K562 (cell line): Measurements from ENCODE around the gene TIPIN. TPM values are rescaled to one million over a fixed set of nuclear protein-coding genes. Genes with fewer than 3 reads are reported as not detected.

Experiments
- ATAC-seq: fragments of 200-7000 bp; cut with Tn5 transposase; 3 replicates; pipeline ENCODE4 v1.9.1; 2020; ENCODE audit warnings: moderate library complexity
- BruUV-seq: library from RNA; stranded (reverse); fragments of 400-500 nt; replicated peaks from 2 replicates; lab custom pipeline; 2021; lab: Mats Ljungman, UMichigan
- CTCF ChIA-PET: fragments of 300-600 bp; formaldehyde crosslinking; extraction: SDS; loops from one replicate; lab custom pipeline; 2021; ENCODE audit warnings: low intra/inter-chr PET ratio; lab: Yijun Ruan, JAX
- POLR2A ChIA-PET: fragments of 300-600, 350-650 bp; sonication (Branson Sonifier 250); formaldehyde crosslinking; extraction: SDS; loops from one replicate; lab custom pipeline; 2021; ENCODE audit warnings: antibody characterized with exemption, inconsistent platforms; lab: Yijun Ruan, JAX
- DNase-seq, 4 experiments: peaks; one replicate each; pipeline versions ENCODE4 v3.0.0 to v3.0.0-alpha.2; 2011 to 2018; ENCODE audit warnings: low spot score in 3 of 4, mixed read lengths in 3 of 4; ENCODE audit errors: extremely low read depth in 1 of 4
- FAIRE-seq: peaks from 2 replicates; lab custom pipeline; 2011; peaks lifted over from hg19 to GRCh38; lab: Jason Lieb, UNC
- H2AFZ ChIP-seq: 2 replicates; pipeline ENCODE4 v1.6.0; 2011; ENCODE audit warnings: low read depth, low read length, control low read depth, inconsistent platforms
- H3K27ac ChIP-seq: fragments of 200-600 bp; 3 replicates; pipeline ENCODE4 v1.8.0; 2011; ENCODE audit warnings: low read depth, mild to moderate bottlenecking, control low read depth, inconsistent platforms, low read length, moderate library complexity, mixed read lengths; ENCODE audit errors: extremely low read depth
- H3K27me3 ChIP-seq, 2 experiments: fragments of 300-600 bp in 1 of 2; 2 replicates in 1 of 2; 3 replicates in 1 of 2; pipeline versions ENCODE4 v1.6.0 to v1.8.0; 2011; ENCODE audit warnings: inconsistent platforms in 2 of 2, low read length in 2 of 2, mild to moderate bottlenecking in 1 of 2, mixed read lengths in 1 of 2, moderate library complexity in 1 of 2; ENCODE audit not compliant: control insufficient read depth in 2 of 2, insufficient read depth in 2 of 2
- H3K36me3 ChIP-seq: fragments of 300-600 bp; 3 replicates; pipeline ENCODE4 v1.8.0; 2011; ENCODE audit warnings: mild to moderate bottlenecking, low read length, inconsistent platforms; ENCODE audit not compliant: control insufficient read depth, insufficient read depth
- H3K4me1 ChIP-seq, 2 experiments: fragments of 200-600 bp in 1 of 2; replicated peaks in 1 of 2; 2 replicates in 1 of 2; 3 replicates in 1 of 2; pipeline versions ENCODE4 v1.5.1 to v1.8.0; 2011; ENCODE audit warnings: inconsistent platforms in 2 of 2, low read length in 2 of 2, mild to moderate bottlenecking in 1 of 2, mixed read lengths in 1 of 2, moderate library complexity in 1 of 2; ENCODE audit not compliant: control insufficient read depth in 2 of 2, insufficient read depth in 2 of 2
- H3K4me2 ChIP-seq: 2 replicates; pipeline ENCODE4 v1.6.1; 2011; ENCODE audit warnings: low read length, control low read depth, inconsistent platforms, mixed read lengths; ENCODE audit not compliant: insufficient read depth
- H3K4me3 ChIP-seq: fragments of 200-600 bp; sonication (generic), shearing (Covaris generic); 2 replicates; pipeline ENCODE4 v1.5.1; 2016; ENCODE audit warnings: control low read depth, inconsistent platforms
- H3K79me2 ChIP-seq: fragments of 200-600 bp; 3 replicates; pipeline ENCODE4 v1.8.0; 2011; ENCODE audit warnings: low read length, inconsistent platforms; ENCODE audit not compliant: control insufficient read depth, insufficient read depth
- H3K9ac ChIP-seq, 2 experiments: 2 replicates each; pipeline versions ENCODE4 v1.6.0 to v1.6.1; 2011; ENCODE audit warnings: low read depth in 2 of 2, low read length in 2 of 2, control low read depth in 1 of 2, inconsistent platforms in 1 of 2, mild to moderate bottlenecking in 1 of 2, mixed read lengths in 1 of 2; ENCODE audit not compliant: insufficient read depth in 1 of 2
- H3K9me1 ChIP-seq: one replicate; pipeline ENCODE4 v1.6.0; 2011; ENCODE audit warnings: inconsistent platforms, mild to moderate bottlenecking, low read length, moderate library complexity; ENCODE audit not compliant: control insufficient read depth, insufficient read depth
- H3K9me3 ChIP-seq: replicated peaks from 2 replicates; pipeline ENCODE4 v1.5.1; 2011; ENCODE audit warnings: low read depth, low read length, inconsistent platforms; ENCODE audit not compliant: control insufficient read depth, insufficient read depth
- H4K20me1 ChIP-seq: replicated peaks from 2 replicates; pipeline ENCODE4 v1.6.1; 2011; ENCODE audit warnings: low read length, inconsistent platforms, mixed read lengths; ENCODE audit not compliant: control insufficient read depth, insufficient read depth
- ARID3B ChIP-seq: fragments of 250-450 bp; sonication (Bioruptor Pico); IDR thresholded peaks from 2 replicates; pipeline ENCODE4 v1.4.0; 2020; ENCODE audit warnings: borderline replicate concordance
- BCOR ChIP-seq: fragments of 450-650 bp; IDR thresholded peaks from 2 replicates; pipeline ENCODE4 v1.6.1; 2016
- CBX1 ChIP-seq: sonication (generic); IDR thresholded peaks from 2 replicates; pipeline ENCODE4 v1.6.1; 2016; ENCODE audit warnings: antibody characterized with exemption, low read depth, mild to moderate bottlenecking
- CLOCK ChIP-seq: fragments of 250-450 bp; sonication (Bioruptor Pico); IDR thresholded peaks from 2 replicates; pipeline ENCODE4 v1.4.0; 2020; ENCODE audit warnings: mild to moderate bottlenecking, moderate library complexity, borderline replicate concordance
- FOXO4 ChIP-seq: fragments of 450-650 bp; formaldehyde crosslinking; IDR thresholded peaks from 2 replicates; pipeline ENCODE4 v1.4.0; 2020; ENCODE audit warnings: mild to moderate bottlenecking, moderate library complexity
- MCM5 ChIP-seq: fragments of 450-650 bp; IDR thresholded peaks from 2 replicates; pipeline ENCODE4 v1.6.1; 2016; ENCODE audit warnings: low read depth
- NR2C2 ChIP-seq, 2 experiments: fragments of 200-800 bp in 1 of 2; sonication (Bioruptor generic) in 1 of 2; sonication (generic) in 1 of 2; formaldehyde crosslinking in 1 of 2; IDR thresholded peaks; 2 replicates each; pipeline versions ENCODE4 v1.6.1 to v1.8.0; 2016 to 2022; ENCODE audit warnings: mild to moderate bottlenecking in 1 of 2, missing compliant biosample characterization in 1 of 2, missing genetic modification characterization in 1 of 2, missing genetic modification reagents in 1 of 2
- POLR3A ChIP-seq: IDR thresholded peaks from 2 replicates; pipeline ENCODE4 v1.6.1; 2011; ENCODE audit warnings: borderline replicate concordance, mild to moderate bottlenecking, moderate library complexity; ENCODE audit not compliant: insufficient read length, insufficient read depth; ENCODE audit errors: extremely low read depth
- PPARD ChIP-seq: fragments of 250-450 bp; sonication (Bioruptor Pico); IDR thresholded peaks from 2 replicates; pipeline ENCODE4 v1.8.0; 2022; ENCODE audit warnings: inconsistent platforms, mild to moderate bottlenecking, moderate library complexity
- RBM25 ChIP-seq: fragments of 200-400 bp; formaldehyde crosslinking; IDR thresholded peaks from 2 replicates; pipeline ENCODE4 v1.6.1; 2018; ENCODE audit warnings: low read length, low read depth, moderate library complexity; ENCODE audit not compliant: severe bottlenecking
- TGIF2 ChIP-seq: sonication (generic); formaldehyde crosslinking; IDR thresholded peaks from 2 replicates; pipeline ENCODE4 v1.8.1; 2022; ENCODE audit warnings: mild to moderate bottlenecking, missing genetic modification reagents, moderate library complexity
- ZFX ChIP-seq: sonication (generic); formaldehyde crosslinking; IDR thresholded peaks from 2 replicates; pipeline ENCODE4 v1.8.0; 2022; ENCODE audit warnings: mild to moderate bottlenecking, missing genetic modification reagents, moderate library complexity
- ZNF121 ChIP-seq: sonication (generic); formaldehyde crosslinking; conservative IDR thresholded peaks from 2 replicates; pipeline ENCODE4 v1.8.0; 2022; ENCODE audit warnings: missing genetic modification reagents
- ZNF3 ChIP-seq: fragments of 250-450 bp; sonication (Bioruptor Pico); IDR thresholded peaks from 2 replicates; pipeline ENCODE4 v1.5.0; 2021; ENCODE audit warnings: mild to moderate bottlenecking, moderate library complexity
- ZNF384 ChIP-seq: IDR thresholded peaks from 2 replicates; pipeline ENCODE4 v1.6.1; 2012; ENCODE audit warnings: low read depth, low read length, improper control_type of control experiment
- WGBS: fragments of 100-300 bp; shearing (Covaris generic); methylation state at CpG from one replicate; pipeline ENCODE4 v1.1.6; 2016; ENCODE audit warnings: low coverage, mixed read lengths; ENCODE audit not compliant: insufficient coverage; ENCODE audit errors: missing lambda C conversion rate; 5-methylcytosine and 5-hydroxymethylcytosine counted together
- in situ Hi-C: fragments of 300-500 bp; cut with MboI; formaldehyde crosslinking; loops from 4 replicates; pipeline ENCODE4 v1.15.0; 2018; ENCODE audit warnings: inconsistent platforms, mixed read lengths
- intact Hi-C: fragments of 100-400 bp; cut with micrococcal nuclease; formaldehyde crosslinking; loops from 2 replicates; pipeline ENCODE4 v1.14.2; 2022
- polyA plus RNA-seq, 8 experiments: library from polyadenylated mRNA; depleted of rRNA in 4 of 8; stranded (reverse) in 5 of 8; unstranded in 3 of 8; fragments of >200 nt; fragmentation: Nextera tagmentation in 2 of 8; fragmentation: Illumina TruSeq in 1 of 8; extraction: Ambion mirVana in 2 of 8; extraction: Trizol in 1 of 8; gene quantifications; 2 replicates each; pipeline versions ENCODE4 v1.2.1 to v1.2.3, GENCODE V29; 2011 to 2014; ENCODE audit warnings: inconsistent platforms in 1 of 8, missing spikeins in 1 of 8
- total RNA-seq, 7 experiments: library from RNA; depleted of rRNA in 6 of 7; stranded (reverse); fragments of >200 nt in 6 of 7; fragmentation: Illumina TruSeq in 2 of 7; extraction: Trizol in 2 of 7; gene quantifications; 2 replicates each; pipeline versions ENCODE4 v1.2.1 to v1.2.3, GENCODE V29; 2011 to 2021; ENCODE audit warnings: low replicate concordance in 1 of 7
- TF ChIP-seq, protein P1 (sequence below): fragments of 200-800 bp; sonication (Bioruptor generic); IDR thresholded peaks from 2 replicates; pipeline ENCODE4 v1.6.1; 2017; ENCODE audit warnings: missing genetic modification characterization, missing compliant biosample characterization

TIPIN gene
- total and polyA plus RNA-seq, 9 of the 15 experiments (the other 6 are each of a cell fraction or from before 2014, with no cell fraction given) = 22.9 to 61.4 (median 42.0) TPM

DNA sequence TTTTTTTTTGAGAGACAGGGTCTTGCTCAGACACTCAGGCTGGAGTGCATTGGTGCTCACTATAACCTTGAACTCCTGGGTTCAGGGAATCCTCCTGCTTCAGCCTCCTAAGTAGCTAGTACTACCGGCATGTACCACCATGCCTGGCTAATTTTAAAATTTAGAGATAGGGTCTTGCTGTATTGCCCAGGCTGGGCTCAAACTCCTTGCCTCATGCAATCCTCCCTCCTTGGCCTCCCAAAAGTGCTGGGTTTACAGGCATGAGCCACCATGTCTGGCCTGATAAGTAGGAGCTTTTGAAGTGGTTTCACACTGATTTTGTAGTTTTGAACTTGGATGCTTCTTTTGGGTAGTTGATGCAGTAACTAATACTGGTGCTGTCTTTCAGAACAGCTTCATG lies 38.0 kb upstream of the TIPIN start:
- TF ChIP-seq PPARD (CRISPR knock-in tag) (no peak), CLOCK (no peak), POLR3A (no peak), FOXO4 (CRISPR knock-in tag) (no peak), ZNF384 (no peak), TGIF2 (CRISPR knock-in tag) (no peak), MCM5 (no peak), RBM25 (peak; percentile 40), ZNF3 (CRISPR knock-in tag) (no peak), BCOR (peak; percentile 43; the same call in 1 of the 2 replicates), ARID3B (CRISPR knock-in tag) (no peak), CBX1 (no peak), ZNF121 (CRISPR knock-in tag) (peak; percentile 95), NR2C2 (CRISPR knock-in tag; IDR thresholded peaks at IDR 0.05) (no peak), NR2C2 (tag; IDR thresholded peaks at IDR 0.05) (no peak), ZFX (no peak)
- TF ChIP-seq, protein P1, sequence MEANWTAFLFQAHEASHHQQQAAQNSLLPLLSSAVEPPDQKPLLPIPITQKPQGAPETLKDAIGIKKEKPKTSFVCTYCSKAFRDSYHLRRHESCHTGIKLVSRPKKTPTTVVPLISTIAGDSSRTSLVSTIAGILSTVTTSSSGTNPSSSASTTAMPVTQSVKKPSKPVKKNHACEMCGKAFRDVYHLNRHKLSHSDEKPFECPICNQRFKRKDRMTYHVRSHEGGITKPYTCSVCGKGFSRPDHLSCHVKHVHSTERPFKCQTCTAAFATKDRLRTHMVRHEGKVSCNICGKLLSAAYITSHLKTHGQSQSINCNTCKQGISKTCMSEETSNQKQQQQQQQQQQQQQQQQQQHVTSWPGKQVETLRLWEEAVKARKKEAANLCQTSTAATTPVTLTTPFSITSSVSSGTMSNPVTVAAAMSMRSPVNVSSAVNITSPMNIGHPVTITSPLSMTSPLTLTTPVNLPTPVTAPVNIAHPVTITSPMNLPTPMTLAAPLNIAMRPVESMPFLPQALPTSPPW (CRISPR knock-in tag) = no peak
- no peak for FAIRE-seq
- intact Hi-C loops = no loop called here
- no peaks in the 10 kb centered on the region for H3K9me3 ChIP-seq
- H2AFZ ChIP-seq = no peak overlapping the region
- no peak overlapping the region for H3K27ac ChIP-seq
- peaks cover 89% of the 10 kb centered on the region for H3K79me2 ChIP-seq
- no peak overlapping the region; a peak in 1 of 4 replicates for H3K9ac ChIP-seq
- no peak for DNase-seq
- 10% methylated on average over 1 of the region's 1 CpG for WGBS
- H3K36me3 ChIP-seq = peaks cover 58% of the 10 kb centered on the region; the same call in 2 of the 3 replicates
- H3K4me2 ChIP-seq = no peak overlapping the region
- no peaks in the 10 kb centered on the region for H3K27me3 ChIP-seq
- ChIA-PET POLR2A (no interaction called here), CTCF (no interaction called here)
- in situ Hi-C loops = no loop called here
- H3K9me1 ChIP-seq = no peaks in the 10 kb centered on the region
- no peak overlapping the region for H3K4me3 ChIP-seq
- peaks cover 11% of the 10 kb centered on the region for H4K20me1 ChIP-seq
- ATAC-seq = no peak
- BruUV-seq = no TSS peak
- H3K4me1 ChIP-seq = peaks cover 5 to 20% of the 10 kb centered on the region in 2 experiments; a peak in 3 of 5 replicates
